Lower leg skin (tissue), 4 donors: ENCODE data around the gene GAREM2. TPM values are rescaled to one million over a fixed set of nuclear protein-coding genes. Genes with fewer than 3 reads are reported as not detected.

Experiments used
- DNase-seq, 2 donors: peaks; one replicate each; pipeline ENCODE4 v3.0.0-alpha.2; 2019; ENCODE audit warnings: low spot score in 2 of 2
- H3K4me3 ChIP-seq: fragments of 200-600 bp; sonication (generic); 2 replicates; pipeline ENCODE4 v1.5.1; 2017; ENCODE audit warnings: mild to moderate bottlenecking, low read depth; ENCODE audit not compliant: poor library complexity, severe bottlenecking
- CTCF ChIP-seq, 3 donors: fragments of 450-650 bp; IDR thresholded peaks; one replicate each; pipeline ENCODE4 v1.5.1; 2016; ENCODE audit warnings: antibody characterized with exemption in 3 of 3, mild to moderate bottlenecking in 3 of 3, moderate library complexity in 2 of 3
- POLR2A ChIP-seq, 2 donors: fragments of 450-650 bp; IDR thresholded peaks; one replicate each; pipeline ENCODE4 v1.6.1; 2016 to 2017; ENCODE audit warnings: antibody characterized with exemption in 2 of 2, mild to moderate bottlenecking in 1 of 2, moderate library complexity in 1 of 2
- WGBS, 2 donors: methylation state at CpG; one replicate each; pipeline ENCODE4 v1.1.5; 2018; 5-methylcytosine and 5-hydroxymethylcytosine counted together
- intact Hi-C: fragments of 100-400 bp; cut with DNase I; formaldehyde crosslinking; loops from one replicate; pipeline ENCODE4 v1.15.0; 2023; ENCODE audit warnings: low total_unique reads
- total RNA-seq, 4 donors: library from RNA; depleted of rRNA; stranded (reverse); fragments of >200 nt; gene quantifications; one replicate each; pipeline ENCODE4 v1.1.0, GENCODE V29; 2016

GAREM2 gene
- total RNA-seq, 4 donors from 2014 or later: 0.04 to 0.95 (median 0.45) TPM

GRCh38 chr2:26191316-26192159 lies 18.6 kb downstream of the GAREM2 start:
- DNase-seq: peak in 1 of 2 donors; percentile 83
- WGBS, 2 donors: 80 to 83% methylated on average over 20 of the region's 20 CpGs
- intact Hi-C loops: no loop called here
- TF ChIP-seq CTCF (IDR thresholded peaks at IDR 0.05) (no peak), POLR2A (IDR thresholded peaks at IDR 0.05) (no peak)
- H3K4me3 ChIP-seq: no peak overlapping the region

GRCh38 chr2:26193578-26194231 lies 20.8 kb downstream of the GAREM2 start:
- H3K4me3 ChIP-seq: no peak overlapping the region
- 88 to 89% methylated on average over 10 of the region's 10 CpGs for WGBS, 2 donors
- no peak for DNase-seq
- intact Hi-C loops: no loop called here
- TF ChIP-seq POLR2A (IDR thresholded peaks at IDR 0.05) (no peak), CTCF (IDR thresholded peaks at IDR 0.05) (no peak)

- no peak overlapping the region for H3K4me3 ChIP-seq
- TF ChIP-seq POLR2A (IDR thresholded peaks at IDR 0.05): no peak
- TF ChIP-seq CTCF (IDR thresholded peaks at IDR 0.05): no peak
- DNase-seq: peak in 1 of 2 donors; percentile 52
- intact Hi-C loops: no loop called here
- 49% methylated on average over 12 of the region's 12 CpGs for WGBS, 2 donors
Measured at GRCh38 chr2:26195040-26195984, 22.4 kb downstream of the GAREM2 start.

GRCh38 chr2:26196683-26197418 lies 24.0 kb downstream of the GAREM2 start:
- no peak for TF ChIP-seq POLR2A (IDR thresholded peaks at IDR 0.05)
- no peak for TF ChIP-seq CTCF (IDR thresholded peaks at IDR 0.05)
- 81 to 82% methylated on average over 9 of the region's 9 CpGs for WGBS, 2 donors
- no peak overlapping the region for H3K4me3 ChIP-seq
- no peak for DNase-seq
- intact Hi-C loops: no loop called here

- intact Hi-C loops: no loop called here
- no peak overlapping the region for H3K4me3 ChIP-seq
- 63 to 84% methylated on average over 4 of the region's 4 CpGs for WGBS, 2 donors
- no peak for TF ChIP-seq POLR2A (IDR thresholded peaks at IDR 0.05)
- no peak for TF ChIP-seq CTCF (IDR thresholded peaks at IDR 0.05)
- DNase-seq: no peak
Measured at GRCh38 chr2:26197516-26197915, 24.6 kb downstream of the GAREM2 start.
